Measurements from ENCODE around the gene SLC39A11.

Gene SLC39A11

GRCh38 chr17:72984145-72984925 is 108.2 kb downstream of the SLC39A11 start:
- no peak for DNase-seq (ENCODE audit: low read depth in 2 of 3, low spot score in 2 of 3)

- no peak for DNase-seq (ENCODE audit: low read depth in 2 of 3, low spot score in 2 of 3)
Measured at GRCh38 chr17:72982680-72983079, 109.8 kb downstream of the SLC39A11 start.

- no peak for DNase-seq (ENCODE audit: low read depth in 2 of 3, low spot score in 2 of 3)
Measured at GRCh38 chr17:72978593-72979218, 113.8 kb downstream of the SLC39A11 start.

GRCh38 chr17:72977771-72978417 is 114.6 kb downstream of the SLC39A11 start:
- no peak for DNase-seq (ENCODE audit: low read depth in 2 of 3, low spot score in 2 of 3)

GRCh38 chr17:72976971-72977770 is 115.3 kb downstream of the SLC39A11 start:
- no peak for DNase-seq (ENCODE audit: low read depth in 2 of 3, low spot score in 2 of 3)

GRCh38 chr17:72975509-72975908 is 117.0 kb downstream of the SLC39A11 start:
- DNase-seq (ENCODE audit: low read depth in 2 of 3, low spot score in 2 of 3): no peak

GRCh38 chr17:72974605-72975232 is 117.8 kb downstream of the SLC39A11 start:
- DNase-seq (ENCODE audit: low read depth in 2 of 3, low spot score in 2 of 3): no peak

- no peak for DNase-seq (ENCODE audit: low read depth in 2 of 3, low spot score in 2 of 3)
Measured at GRCh38 chr17:72972263-72972951, 120.1 kb downstream of the SLC39A11 start.

GRCh38 chr17:72971226-72971880 is 121.1 kb downstream of the SLC39A11 start:
- no peak for DNase-seq (ENCODE audit: low read depth in 2 of 3, low spot score in 2 of 3)

GRCh38 chr17:72970797-72971196 is 121.7 kb downstream of the SLC39A11 start:
- no peak for DNase-seq (ENCODE audit: low read depth in 2 of 3, low spot score in 2 of 3)

- DNase-seq (ENCODE audit: low read depth in 2 of 3, low spot score in 2 of 3): no peak
Measured at GRCh38 chr17:72970246-72970645, 122.2 kb downstream of the SLC39A11 start.

GRCh38 chr17:72969293-72969906 is 123.1 kb downstream of the SLC39A11 start:
- no peak for DNase-seq (ENCODE audit: low read depth in 2 of 3, low spot score in 2 of 3)

GRCh38 chr17:72968798-72969197 is 123.7 kb downstream of the SLC39A11 start:
- no peak for DNase-seq (ENCODE audit: low read depth in 2 of 3, low spot score in 2 of 3)

GRCh38 chr17:72967977-72968585 is 124.4 kb downstream of the SLC39A11 start:
- no peak for DNase-seq (ENCODE audit: low read depth in 2 of 3, low spot score in 2 of 3)

GRCh38 chr17:72967277-72967970 is 125.1 kb downstream of the SLC39A11 start:
- no peak for DNase-seq (ENCODE audit: low read depth in 2 of 3, low spot score in 2 of 3)

- DNase-seq (ENCODE audit: low read depth in 2 of 3, low spot score in 2 of 3): no peak
Measured at GRCh38 chr17:72962106-72962505, 130.4 kb downstream of the SLC39A11 start.

- DNase-seq (ENCODE audit: low read depth in 2 of 3, low spot score in 2 of 3): no peak
Measured at GRCh38 chr17:72955391-72956140, 136.9 kb downstream of the SLC39A11 start.

GRCh38 chr17:72954579-72954978 is 137.9 kb downstream of the SLC39A11 start:
- no peak for DNase-seq (ENCODE audit: low read depth in 2 of 3, low spot score in 2 of 3)

Measured in activated CD8-positive, alpha-beta memory T cell treated with anti-CD3 and anti-CD28 coated beads for 48 hours (primary cell).